Measurements from ENCODE around the gene GPATCH3. TPM values are rescaled to one million over a fixed set of nuclear protein-coding genes. Genes with fewer than 3 reads are reported as not detected.
"Not testable (repeated sequence)": the region's sequence is repeated elsewhere in the genome, so short reads cannot be mapped to it uniquely, and the experiment has no call there.

The GPATCH3 gene
- total RNA-seq, 1 donor = 11.6 TPM

DNA sequence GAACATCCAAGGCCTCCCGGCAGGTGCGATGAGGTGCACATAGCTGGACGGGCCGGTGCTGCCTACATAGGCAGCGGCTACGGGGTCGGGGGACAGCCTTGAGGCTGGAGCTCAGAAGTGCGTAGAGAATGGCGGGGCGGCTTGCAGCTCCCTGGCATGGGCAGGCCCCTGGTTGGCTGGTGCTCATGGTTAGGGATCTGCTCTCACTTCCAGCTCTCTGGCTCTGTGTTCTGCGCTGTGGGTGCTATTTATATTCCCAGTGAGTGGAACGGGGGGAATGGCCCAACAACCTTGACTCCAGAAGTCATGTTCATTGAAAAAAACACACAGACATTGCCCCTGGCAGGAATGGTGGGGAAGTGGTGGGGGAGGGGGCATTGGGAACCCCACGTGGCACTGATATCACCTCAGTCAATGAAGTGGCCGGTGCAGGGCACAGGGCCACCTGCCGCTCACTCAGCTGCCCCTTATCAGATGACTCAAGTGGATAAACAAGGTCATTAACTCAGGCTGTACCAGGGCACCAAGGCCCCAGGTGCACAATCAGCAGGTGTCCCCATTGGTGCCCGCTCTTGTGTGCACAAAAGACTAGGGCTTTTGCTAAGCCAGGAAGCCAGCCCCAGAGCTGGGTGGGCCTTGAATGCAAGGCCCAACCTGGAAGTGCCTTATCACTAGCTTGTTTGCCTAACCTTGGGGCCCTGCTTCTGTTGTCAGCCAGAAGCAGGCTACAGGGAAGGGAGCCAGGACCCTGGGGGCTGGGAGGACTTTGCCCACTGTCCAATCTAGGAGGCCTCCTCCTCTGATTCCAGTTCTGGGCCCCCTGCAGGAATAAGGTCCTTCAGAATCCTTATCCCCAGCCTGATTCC lies 13.7 kb upstream of the GPATCH3 start, which contains the start of gene NR0B2:
Gene NR0B2, minus strand, starts transcription at position 222 of the 866 bp plus-strand sequence. Its CDS starts 35 bp downstream, at position 187.
- no peak for DNase-seq (ENCODE audit: low read depth in 2 of 3, low spot score in 2 of 3)

- DNase-seq (ENCODE audit: low read depth in 2 of 3, low spot score in 2 of 3) = no peak
Measured at GRCh38 chr1:26913389-26913753, 13.1 kb upstream of the GPATCH3 start.

GRCh38 chr1:26912147-26912490 lies 11.9 kb upstream of the GPATCH3 start:
- no peak for DNase-seq (ENCODE audit: low read depth in 2 of 3, low spot score in 2 of 3)

DNA sequence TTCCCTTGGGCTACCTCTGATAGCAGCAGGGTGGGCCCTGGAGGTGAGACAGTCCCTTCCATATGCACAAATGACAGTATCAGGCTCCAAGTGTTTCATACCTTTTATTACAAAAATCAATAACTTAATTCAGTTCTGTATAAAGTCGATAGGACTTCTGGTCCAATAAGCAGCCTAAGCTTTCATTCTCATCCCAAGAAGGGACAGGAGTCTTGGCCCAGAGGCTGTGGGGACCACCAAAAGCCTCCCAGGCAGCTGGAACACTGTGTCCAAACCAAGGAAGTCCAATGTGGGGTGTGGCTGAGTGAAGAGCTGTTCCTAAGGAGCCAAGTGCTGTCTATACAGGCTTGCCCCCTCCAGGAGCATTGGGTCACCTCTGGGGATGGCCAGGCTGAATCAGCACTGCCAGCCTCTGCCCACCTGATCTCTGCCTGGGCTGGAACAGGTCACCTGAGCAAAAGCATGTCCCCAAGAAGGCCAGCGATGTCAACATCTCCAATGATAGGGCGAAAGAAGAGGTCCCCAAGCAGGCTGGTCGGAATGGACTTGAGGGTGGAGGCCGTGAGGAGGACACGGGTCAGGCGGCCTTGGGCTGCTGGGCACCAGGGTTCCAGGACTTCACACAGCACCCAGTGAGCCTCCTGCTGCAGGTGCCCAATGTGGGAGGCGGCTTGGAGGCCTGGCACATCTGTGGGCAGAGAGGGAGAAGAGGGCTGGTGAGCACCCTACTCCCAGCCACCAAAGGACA lies 11.3 kb upstream of the GPATCH3 start:
- no peak for DNase-seq (ENCODE audit: low read depth in 2 of 3, low spot score in 2 of 3)

DNA sequence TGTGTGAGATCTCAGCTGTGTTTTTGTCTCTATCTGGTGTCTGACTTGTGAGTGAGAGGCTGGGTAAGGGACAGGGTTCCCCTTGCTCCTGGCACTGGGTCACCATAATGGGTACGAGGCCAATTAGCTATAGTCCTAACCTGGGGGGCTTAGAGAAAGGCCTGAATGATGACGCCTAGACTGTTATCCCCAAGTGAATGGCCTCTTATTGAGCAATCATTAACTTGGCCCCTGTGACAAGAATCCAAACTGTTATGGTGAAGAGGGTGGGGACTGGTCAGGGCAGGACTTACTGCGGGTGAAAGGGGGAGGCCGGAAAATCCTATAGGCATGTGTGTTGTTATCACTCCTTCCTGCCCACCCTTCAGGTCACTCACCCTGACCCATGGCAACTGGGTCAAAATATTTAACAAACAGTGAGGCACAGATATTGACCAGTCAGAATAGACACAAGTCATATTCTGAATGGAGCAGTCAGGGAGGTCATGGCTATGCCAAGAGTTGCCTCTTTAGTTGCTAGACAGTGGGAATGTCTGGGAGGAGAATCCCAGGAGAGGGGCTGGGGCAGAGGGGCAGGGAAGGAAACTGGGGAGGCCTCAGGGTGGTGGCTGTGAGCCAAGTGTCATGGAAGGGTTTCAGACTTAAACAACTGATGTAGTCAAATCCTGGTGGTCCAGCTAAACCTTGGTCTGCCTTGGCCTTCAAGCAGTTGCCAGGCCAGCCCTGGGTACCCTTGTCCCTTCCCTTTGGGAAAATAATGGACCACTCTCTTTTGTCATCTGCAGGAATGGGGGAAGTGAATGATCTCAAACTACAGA lies 10.3 kb upstream of the GPATCH3 start:
- no peak for DNase-seq (ENCODE audit: low read depth in 2 of 3, low spot score in 2 of 3)

DNA sequence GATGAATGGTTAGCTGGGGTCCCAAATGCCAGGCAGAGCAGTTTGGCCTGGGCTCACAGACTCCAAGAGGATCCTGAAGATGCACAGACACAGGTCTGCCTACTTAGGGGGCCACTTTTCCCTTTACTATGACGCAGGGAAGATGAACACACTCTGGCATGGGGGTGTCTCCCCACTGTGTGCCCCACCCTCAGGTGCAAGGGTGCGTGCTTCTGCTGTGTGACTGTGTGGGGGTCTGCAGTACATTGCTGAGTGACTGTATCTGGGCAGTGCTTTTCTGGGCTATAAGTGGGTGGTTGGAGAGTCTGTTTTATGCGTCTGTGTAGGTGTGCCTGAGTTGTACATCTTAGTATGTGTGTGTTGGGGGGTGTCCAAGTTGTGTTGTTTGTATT lies 9.7 kb upstream of the GPATCH3 start:
- no peak for DNase-seq (ENCODE audit: low read depth in 2 of 3, low spot score in 2 of 3)

- no peak for DNase-seq (ENCODE audit: low read depth in 2 of 3, low spot score in 2 of 3)
Measured at GRCh38 chr1:26907071-26907917, 7.0 kb upstream of the GPATCH3 start.

DNA sequence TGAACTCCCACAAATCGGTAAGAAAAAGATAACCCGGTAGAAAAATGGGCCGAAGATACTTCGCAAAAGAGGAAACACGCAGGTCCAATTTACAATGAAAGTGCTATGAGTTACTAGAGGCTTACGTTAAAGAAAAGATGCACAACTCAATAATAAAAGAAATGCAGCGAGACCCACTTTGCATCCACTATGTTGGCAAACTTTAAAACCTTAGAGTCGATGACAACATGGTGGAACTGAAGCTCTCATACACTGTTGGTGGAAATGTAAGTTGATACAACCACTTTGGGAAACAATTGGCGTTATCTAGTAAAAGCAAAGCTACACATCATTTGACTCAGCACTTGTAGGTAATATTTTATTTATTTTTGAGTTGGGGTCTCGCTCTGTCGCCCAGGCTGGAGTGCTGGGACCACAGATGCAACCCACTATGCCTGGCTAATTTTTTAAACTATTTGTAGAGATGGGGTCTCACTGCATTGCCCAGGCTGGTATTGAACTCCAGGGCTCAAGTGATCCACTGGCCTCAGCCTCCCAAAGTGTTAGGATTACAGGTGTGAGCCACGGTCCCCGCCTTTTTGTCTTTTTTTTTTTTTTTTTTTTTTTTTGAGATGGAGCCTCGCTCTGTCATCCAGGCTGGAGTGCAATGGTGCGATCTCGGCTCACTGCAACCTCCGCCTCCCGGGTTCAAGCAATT lies 696 bp upstream of the GPATCH3 start:
- no peak for DNase-seq (ENCODE audit: low read depth in 2 of 3, low spot score in 2 of 3)

- no peak for DNase-seq (ENCODE audit: low read depth in 2 of 3, low spot score in 2 of 3)
Measured at GRCh38 chr1:26897351-26897750, 2.9 kb downstream of the GPATCH3 start.

- DNase-seq (ENCODE audit: low read depth in 2 of 3, low spot score in 2 of 3) = no peak
Measured at GRCh38 chr1:26894263-26894662, 6.0 kb downstream of the GPATCH3 start.

- no peak for DNase-seq (ENCODE audit: low read depth in 2 of 3, low spot score in 2 of 3)
Measured at GRCh38 chr1:26890467-26890796, 9.8 kb downstream of the GPATCH3 start.

- peak; percentile 50 to 86 (median 85) for DNase-seq (ENCODE audit: low read depth in 2 of 3, low spot score in 2 of 3)
Measured at GRCh38 chr1:26889551-26890466, 10.5 kb downstream of the GPATCH3 start, which contains the start of gene GPN2. Gene GPN2 (minus strand): TSS chr1:26890283. CDS start chr1:26890096, 187 bp downstream.

- DNase-seq (ENCODE audit: low read depth in 2 of 3, low spot score in 2 of 3) = no peak
Measured at GRCh38 chr1:26888231-26888630, 12.0 kb downstream of the GPATCH3 start.

GRCh38 chr1:26887125-26887524 lies 13.1 kb downstream of the GPATCH3 start:
- peak in 1 of 3 donors; percentile 59 for DNase-seq (ENCODE audit: low read depth in 2 of 3, low spot score in 2 of 3)

DNA sequence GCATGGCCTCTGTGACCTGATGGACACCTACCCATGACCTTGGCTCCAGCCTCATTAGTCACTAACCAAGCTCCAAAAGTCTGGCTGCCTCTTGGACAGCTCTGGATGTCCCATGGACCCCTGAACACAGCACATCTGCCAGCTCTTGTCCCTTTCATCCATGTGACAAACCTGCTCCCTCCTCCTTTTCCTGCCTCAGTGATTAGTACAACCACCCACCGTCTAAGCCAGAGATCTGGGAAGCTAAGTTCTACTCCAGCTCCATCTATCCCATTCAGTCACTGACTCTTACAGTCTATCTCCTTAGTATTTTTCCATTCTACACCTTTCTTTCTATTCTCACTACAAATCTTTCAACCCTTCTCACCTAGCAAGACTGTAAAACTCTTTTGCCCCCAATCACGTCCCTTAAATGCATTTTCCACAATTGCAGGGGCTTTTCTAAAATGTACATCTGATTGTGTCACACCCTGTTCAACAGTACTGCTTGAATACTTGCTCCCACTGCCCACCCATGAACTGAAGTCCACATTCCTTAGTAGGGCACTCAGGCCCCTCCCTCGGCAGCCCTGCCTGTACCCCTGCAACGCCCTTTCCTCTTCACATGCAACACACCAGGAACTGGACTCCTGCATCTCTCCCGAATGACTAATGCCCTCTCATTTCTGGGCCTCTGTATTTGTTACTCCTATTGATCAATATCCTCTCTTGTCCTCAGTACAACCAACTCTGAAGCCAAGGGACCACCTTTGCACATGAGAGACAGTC lies 17.4 kb downstream of the GPATCH3 start:
- no peak for DNase-seq (ENCODE audit: low read depth in 2 of 3, low spot score in 2 of 3)

GRCh38 chr1:26881611-26882010 lies 18.7 kb downstream of the GPATCH3 start:
- DNase-seq (ENCODE audit: low read depth in 2 of 3, low spot score in 2 of 3) = not testable (repeated sequence)

DNA sequence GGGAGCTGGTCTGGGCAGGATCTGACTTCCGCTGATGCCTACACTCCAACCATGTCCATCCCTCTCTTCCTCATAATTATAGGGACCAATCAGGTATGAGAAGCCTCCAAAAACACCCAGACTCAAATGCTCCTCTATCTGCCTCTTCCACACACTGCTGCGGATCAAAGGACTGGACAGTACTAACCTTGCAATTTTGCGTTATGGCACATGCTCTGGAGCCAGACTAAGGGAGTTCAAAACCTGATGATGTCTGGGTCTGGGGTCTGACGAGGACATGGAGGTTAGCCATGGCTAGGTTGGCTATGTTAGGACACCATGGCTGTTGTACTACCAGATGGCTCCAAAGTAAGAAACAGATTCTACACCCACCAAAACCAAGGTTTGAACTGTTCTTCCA lies 20.5 kb downstream of the GPATCH3 start:
- no peak for DNase-seq (ENCODE audit: low read depth in 2 of 3, low spot score in 2 of 3)

GRCh38 chr1:26877326-26877725 lies 22.9 kb downstream of the GPATCH3 start:
- no peak for DNase-seq (ENCODE audit: low read depth in 2 of 3, low spot score in 2 of 3)
